B cell (primary cell): ENCODE measurements around the gene ULK4.

Experiments used
- CTCF ChIP-seq: fragments of 200-600 bp; IDR thresholded peaks from one replicate; pipeline ENCODE4 v1.8.0; 2022; ENCODE audit warnings: antibody characterized with exemption, mild to moderate bottlenecking
- EZH2 ChIP-seq: IDR thresholded peaks from 2 replicates; pipeline ENCODE4 v1.6.1; 2012; ENCODE audit warnings: borderline replicate concordance, low read depth, mild to moderate bottlenecking, moderate library complexity, low read length; ENCODE audit not compliant: insufficient read depth, poor library complexity, severe bottlenecking

GRCh38 chr3:41882956-41883355, 78.9 kb downstream of the ULK4 start:
- TF ChIP-seq CTCF (no peak), EZH2 (no peak)
